Activated CD4-positive, alpha-beta T cell treated with anti-CD3 and anti-CD28 coated beads for 36 hours (primary cell): ENCODE results near the gene DCC. TPM values are rescaled to one million over a fixed set of nuclear protein-coding genes. Genes with fewer than 3 reads are reported as not detected.

Experiments
- ATAC-seq: fragments of 200-7000 bp; cut with Tn5 transposase; one replicate; pipeline ENCODE4 v1.10.0; 2021; ENCODE audit warnings: mild to moderate bottlenecking, moderate library complexity
- CTCF ChIA-PET: fragments of 350-600 bp; sonication (Branson Sonifier 250); formaldehyde crosslinking; loops from one replicate; lab custom pipeline; 2021; ENCODE audit warnings: antibody characterized with exemption; lab: Charles Lee
- POLR2A ChIA-PET: fragments of 350-600 bp; sonication (Branson Sonifier 250); formaldehyde crosslinking; loops from one replicate; lab custom pipeline; 2021; ENCODE audit warnings: antibody characterized with exemption, inconsistent platforms; lab: Charles Lee
- DNase-seq: peaks from one replicate; pipeline ENCODE4 v3.0.0-alpha.2; 2020
- H3K27ac Mint-ChIP-seq: one replicate; pipeline ENCODE4 v1.8.0; 2021; ENCODE audit warnings: mixed read lengths
- H3K27me3 Mint-ChIP-seq: one replicate; pipeline ENCODE4 v1.8.0; 2021; ENCODE audit warnings: mixed read lengths
- H3K36me3 Mint-ChIP-seq: one replicate; pipeline ENCODE4 v1.8.0; 2021; ENCODE audit warnings: low read depth, mixed read lengths
- H3K4me1 Mint-ChIP-seq: one replicate; pipeline ENCODE4 v1.8.0; 2021; ENCODE audit warnings: mixed read lengths
- H3K4me3 Mint-ChIP-seq: one replicate; pipeline ENCODE4 v1.8.0; 2021; ENCODE audit warnings: mild to moderate bottlenecking, moderate library complexity, mixed read lengths
- H3K9me3 Mint-ChIP-seq: one replicate; pipeline ENCODE4 v1.8.0; 2021; ENCODE audit warnings: low read depth, mixed read lengths
- intact Hi-C, 2 experiments: fragments of 100-400 bp; cut with DNase I in 1 of 2; cut with micrococcal nuclease in 1 of 2; formaldehyde crosslinking; loops; one replicate each; pipeline versions ENCODE4 v1.14.2 to v1.15.1; 2022 to 2024; cut with DNase I, micrococcal nuclease
- total RNA-seq, 2 experiments: library from RNA; stranded (reverse); gene quantifications; one replicate each; pipeline ENCODE4 v1.2.3, GENCODE V29; 2021

Gene DCC
- total RNA-seq, 2 experiments from 2014 or later = not detected

DNA sequence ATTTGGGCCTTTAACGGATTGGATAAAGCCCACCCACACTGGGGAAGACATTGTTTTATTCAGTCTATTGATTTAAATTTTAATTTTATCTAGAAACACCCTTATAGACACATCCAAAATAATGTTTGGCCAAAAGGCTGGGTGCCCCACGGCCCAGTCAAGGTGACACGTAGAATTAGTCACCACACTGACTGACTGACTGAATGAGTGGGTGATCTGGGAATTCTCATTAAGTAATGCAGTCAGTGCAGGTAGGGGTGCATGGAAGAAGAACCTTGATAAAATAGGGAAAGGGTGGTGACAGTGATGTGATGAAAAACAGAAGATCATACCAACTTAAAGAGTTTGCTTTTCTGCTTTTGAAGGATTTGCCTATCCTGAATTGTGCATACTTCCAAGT lies 554.8 kb downstream of the DCC start:
- ChIA-PET POLR2A (no interaction called here), CTCF (no interaction called here)
- Mint-ChIP-seq H3K27ac (no peak overlapping the region), H3K4me3 (no peak overlapping the region), H3K36me3 (no peaks in the 10 kb centered on the region), H3K4me1 (no peaks in the 10 kb centered on the region), H3K27me3 (no peaks in the 10 kb centered on the region), H3K9me3 (no peaks in the 10 kb centered on the region)
- DNase-seq (no peak), ATAC-seq (no peak)
- intact Hi-C loops = no loop called here

DNA sequence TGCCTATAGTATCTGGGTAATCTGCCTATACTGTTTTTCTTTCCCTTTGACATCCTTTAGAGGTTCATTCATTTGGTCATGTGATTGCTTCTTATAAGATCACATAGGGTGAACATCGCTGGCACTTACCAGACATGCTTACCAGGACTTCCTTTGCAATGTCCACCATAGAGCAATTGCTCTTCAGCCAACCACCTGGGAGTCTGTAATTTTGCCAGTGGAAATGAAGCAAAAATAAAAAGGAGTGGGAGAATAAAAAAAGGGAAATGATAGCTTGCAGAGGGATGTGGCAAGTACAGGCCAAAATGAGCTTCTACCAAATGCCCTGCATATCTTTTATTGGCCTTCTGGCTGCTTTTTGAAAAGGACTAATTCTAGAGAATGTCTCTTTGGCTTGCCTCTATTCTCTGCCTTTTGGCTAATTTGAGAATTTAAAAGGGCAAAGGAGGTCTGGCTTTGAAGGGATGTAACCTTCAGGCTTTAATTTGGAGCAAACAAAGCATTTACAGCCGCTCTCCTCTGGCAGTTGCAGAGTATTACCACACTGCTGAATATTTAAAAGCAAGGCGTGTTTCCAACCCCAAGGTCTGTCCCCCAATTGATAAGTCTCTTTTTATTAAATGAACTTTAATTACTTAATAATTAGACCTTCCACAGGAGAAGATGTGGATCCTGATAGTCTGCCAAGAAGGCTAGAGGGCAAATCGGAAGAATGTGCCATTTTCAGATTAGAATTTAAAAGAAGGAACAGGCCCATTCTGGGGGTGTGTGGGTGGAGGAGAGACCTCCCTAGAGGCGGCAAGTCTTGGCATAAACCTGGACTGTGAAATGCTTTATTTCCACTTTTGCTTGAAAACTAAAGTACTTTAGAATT lies 557.9 kb downstream of the DCC start:
- Mint-ChIP-seq H3K4me1 (no peaks in the 10 kb centered on the region), H3K27ac (no peak overlapping the region), H3K9me3 (no peaks in the 10 kb centered on the region), H3K27me3 (no peaks in the 10 kb centered on the region), H3K36me3 (no peaks in the 10 kb centered on the region), H3K4me3 (no peak overlapping the region)
- ATAC-seq (no peak), DNase-seq (no peak)
- intact Hi-C loops = no loop called here
- POLR2A ChIA-PET = no interaction called here
- CTCF ChIA-PET = no interaction called here

DNA sequence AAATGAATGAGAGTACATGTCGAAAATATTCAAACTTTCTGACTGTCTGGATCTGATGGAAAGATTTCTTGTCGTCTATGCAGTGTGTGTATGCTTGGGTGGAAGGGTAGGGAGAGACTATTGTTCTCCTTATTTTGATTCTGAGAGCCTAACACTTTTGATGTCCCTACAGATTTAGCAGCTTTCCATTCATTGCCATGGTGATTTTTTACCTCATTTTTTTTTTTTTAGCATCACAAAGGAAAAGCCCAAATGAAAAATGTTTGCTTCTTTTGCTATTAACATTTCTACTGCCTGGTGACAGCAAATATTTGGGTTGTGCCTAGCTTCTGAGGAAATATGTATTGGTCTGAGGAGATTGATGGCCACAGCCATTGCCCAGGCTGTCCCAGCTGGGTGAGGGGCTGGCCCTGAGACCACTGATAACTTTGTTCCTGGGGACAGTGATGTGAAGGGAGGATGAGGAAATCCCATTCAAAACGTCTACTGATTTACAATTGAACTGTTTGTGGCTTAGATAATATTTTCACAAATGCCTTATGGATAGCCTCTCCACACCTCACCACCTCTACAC lies 558.6 kb downstream of the DCC start:
- Mint-ChIP-seq H3K4me1 (no peaks in the 10 kb centered on the region), H3K27ac (no peak overlapping the region), H3K4me3 (no peak overlapping the region), H3K9me3 (no peaks in the 10 kb centered on the region), H3K36me3 (no peaks in the 10 kb centered on the region), H3K27me3 (no peaks in the 10 kb centered on the region)
- intact Hi-C loops = no loop called here
- no peak for DNase-seq
- POLR2A ChIA-PET = no interaction called here
- ATAC-seq = no peak
- CTCF ChIA-PET = no interaction called here

DNA sequence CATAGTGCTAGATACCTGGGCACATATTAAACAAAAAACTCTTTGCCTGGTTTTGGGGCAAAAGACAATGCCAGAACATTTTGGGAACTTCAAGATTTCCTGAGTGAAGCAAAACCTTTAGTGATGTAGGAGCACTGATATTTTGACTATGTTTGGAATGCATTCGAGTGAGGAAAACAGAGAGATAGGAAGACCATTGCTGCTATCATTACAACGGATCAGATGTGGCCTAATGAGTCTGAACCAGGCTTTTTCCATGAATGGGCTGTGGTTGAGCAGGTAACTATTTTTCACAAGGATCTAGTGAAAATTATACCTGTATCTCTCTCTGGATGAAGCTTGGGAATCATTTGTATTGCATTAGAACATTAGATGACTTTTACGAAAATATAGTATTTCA lies 562.2 kb downstream of the DCC start:
- no peaks in the 10 kb centered on the region for H3K36me3 Mint-ChIP-seq
- ChIA-PET CTCF (no interaction called here), POLR2A (no interaction called here)
- no peak for ATAC-seq
- no peak overlapping the region for H3K27ac Mint-ChIP-seq
- intact Hi-C loops = no loop called here
- no peaks in the 10 kb centered on the region for H3K4me1 Mint-ChIP-seq
- H3K9me3 Mint-ChIP-seq = no peaks in the 10 kb centered on the region
- H3K27me3 Mint-ChIP-seq = no peaks in the 10 kb centered on the region
- H3K4me3 Mint-ChIP-seq = no peak overlapping the region
- no peak for DNase-seq

DNA sequence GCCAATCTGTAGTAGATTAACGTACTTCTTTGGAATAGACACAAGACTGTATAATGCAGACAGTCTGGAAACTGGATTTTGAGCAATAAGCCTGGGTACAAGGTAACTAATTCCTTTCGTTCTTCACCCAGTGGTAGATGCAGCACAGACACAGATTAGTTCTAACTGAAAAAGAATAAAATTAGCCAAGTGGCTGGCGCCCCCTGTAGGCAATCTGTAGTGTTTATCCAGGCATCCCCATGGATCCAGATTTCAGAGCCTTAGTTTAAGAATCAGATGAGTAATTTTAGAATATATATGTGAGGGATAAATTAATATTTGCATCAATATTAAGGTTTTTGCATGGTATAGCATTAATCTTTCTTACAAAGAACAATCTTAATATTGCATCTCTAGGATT lies 563.9 kb downstream of the DCC start:
- no peak for ATAC-seq
- intact Hi-C loops = loop anchor here in 1 of 2 experiments (2.0 kb wide), 1 partner anchor 1235 kb away; no protein-coding TSS in a partner anchor
- peak; percentile 43 for DNase-seq
- no peaks in the 10 kb centered on the region for H3K27me3 Mint-ChIP-seq
- no peaks in the 10 kb centered on the region for H3K9me3 Mint-ChIP-seq
- no peak overlapping the region for H3K4me3 Mint-ChIP-seq
- H3K36me3 Mint-ChIP-seq = no peaks in the 10 kb centered on the region
- ChIA-PET CTCF (interaction anchor here (0.6 kb wide), 1 partner anchor 1236 kb away, joined by 3 read pairs; no protein-coding TSS in a partner anchor), POLR2A (no interaction called here)
- H3K4me1 Mint-ChIP-seq = no peaks in the 10 kb centered on the region
- H3K27ac Mint-ChIP-seq = no peak overlapping the region

DNA sequence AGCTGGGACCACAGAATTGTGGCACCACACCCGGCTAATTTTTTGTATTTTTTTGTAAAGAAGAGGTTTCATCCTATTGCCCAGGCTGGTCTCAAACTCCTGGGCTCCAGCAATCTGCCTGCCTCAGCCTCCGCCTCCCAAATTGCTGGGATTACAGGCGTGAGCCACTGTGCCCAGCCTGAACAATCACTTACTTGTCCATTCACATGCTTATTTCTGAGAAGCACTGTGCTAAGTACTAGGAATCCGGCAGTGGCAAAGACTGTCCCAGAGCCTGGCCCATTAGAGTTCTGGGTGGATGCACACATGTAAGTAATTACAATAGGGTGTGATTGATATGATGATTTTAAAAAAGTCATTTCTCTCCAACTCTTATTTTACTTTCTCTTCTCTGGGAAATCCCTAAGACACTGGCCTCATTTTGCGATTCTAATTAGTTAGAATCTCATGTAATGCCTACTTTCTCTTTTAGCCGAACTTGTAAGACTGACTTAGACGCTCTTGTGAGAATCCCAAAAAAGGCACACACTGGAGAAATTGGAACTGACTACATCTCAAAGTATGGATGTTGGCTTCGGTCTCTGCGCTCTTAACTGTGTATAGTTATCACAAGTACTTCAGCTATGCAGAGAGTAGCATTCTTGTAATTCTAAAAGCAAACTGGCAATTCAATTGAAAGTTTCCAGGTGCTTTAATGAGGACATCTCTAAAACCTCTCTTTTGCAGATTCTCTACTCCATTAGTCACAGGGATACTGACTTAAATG lies 567.7 kb downstream of the DCC start:
- no peak overlapping the region for H3K27ac Mint-ChIP-seq
- H3K36me3 Mint-ChIP-seq = no peaks in the 10 kb centered on the region
- H3K27me3 Mint-ChIP-seq = no peaks in the 10 kb centered on the region
- no peaks in the 10 kb centered on the region for H3K9me3 Mint-ChIP-seq
- POLR2A ChIA-PET = no interaction called here
- CTCF ChIA-PET = interaction anchor here (0.9 kb wide), 1 partner anchor 8 kb away, joined by 3 read pairs; no protein-coding TSS in a partner anchor
- intact Hi-C loops = no loop called here
- no peak overlapping the region for H3K4me3 Mint-ChIP-seq
- DNase-seq (no peak), ATAC-seq (no peak)
- no peaks in the 10 kb centered on the region for H3K4me1 Mint-ChIP-seq

DNA sequence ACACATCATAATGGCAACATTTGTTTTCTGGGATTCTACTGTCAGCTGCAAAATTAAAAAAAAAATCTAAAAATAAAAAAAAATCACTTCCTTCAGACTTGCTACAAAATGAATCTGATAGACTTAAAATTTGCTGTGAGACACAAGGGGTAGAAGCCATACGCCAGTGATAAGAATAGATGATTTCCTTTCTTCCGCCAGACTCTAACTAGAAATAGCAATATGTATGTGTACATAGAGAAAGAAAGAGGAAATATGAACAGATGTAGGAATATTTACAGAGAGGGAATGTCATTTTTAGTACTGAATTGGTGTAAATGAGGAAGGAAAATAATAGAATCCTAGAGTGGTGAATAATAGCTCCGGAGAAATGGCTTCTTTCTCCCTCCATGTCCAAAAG lies 574.2 kb downstream of the DCC start:
- intact Hi-C loops = no loop called here
- Mint-ChIP-seq H3K4me3 (no peak overlapping the region), H3K4me1 (no peaks in the 10 kb centered on the region), H3K27me3 (no peaks in the 10 kb centered on the region), H3K9me3 (peaks cover 2% of the 10 kb centered on the region), H3K27ac (no peak overlapping the region), H3K36me3 (no peaks in the 10 kb centered on the region)
- no peak for DNase-seq
- ATAC-seq = no peak
- ChIA-PET POLR2A (no interaction called here), CTCF (interaction anchor here (0.6 kb wide), 1 partner anchor 443 kb away, joined by 3 read pairs; no protein-coding TSS in a partner anchor)

DNA sequence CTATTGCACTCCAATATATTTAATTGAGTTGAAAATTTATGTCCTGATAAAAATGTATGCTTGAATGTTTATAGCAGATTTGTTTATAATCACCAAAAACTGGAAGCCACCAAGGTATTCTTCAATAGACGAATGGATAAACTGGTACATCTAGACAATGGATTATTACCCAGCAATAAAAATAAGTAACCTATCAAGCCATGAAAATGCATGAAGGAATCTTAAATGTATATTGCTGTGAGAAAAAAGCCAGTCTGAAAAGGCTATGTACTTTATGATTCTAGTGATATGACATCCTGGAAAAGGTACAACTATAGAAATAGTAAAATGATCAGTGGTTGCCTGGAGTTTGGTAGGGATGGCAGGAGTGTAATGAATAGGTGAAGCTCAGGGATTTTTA lies 580.7 kb downstream of the DCC start:
- ATAC-seq = no peak
- Mint-ChIP-seq H3K27me3 (no peaks in the 10 kb centered on the region), H3K27ac (no peak overlapping the region), H3K9me3 (peaks cover 2% of the 10 kb centered on the region), H3K4me3 (no peak overlapping the region), H3K36me3 (no peaks in the 10 kb centered on the region), H3K4me1 (no peaks in the 10 kb centered on the region)
- POLR2A ChIA-PET = no interaction called here
- intact Hi-C loops = no loop called here
- no peak for DNase-seq
- CTCF ChIA-PET = interaction anchor here (0.6 kb wide), 1 partner anchor 46 kb away, joined by 5 read pairs; no protein-coding TSS in a partner anchor

DNA sequence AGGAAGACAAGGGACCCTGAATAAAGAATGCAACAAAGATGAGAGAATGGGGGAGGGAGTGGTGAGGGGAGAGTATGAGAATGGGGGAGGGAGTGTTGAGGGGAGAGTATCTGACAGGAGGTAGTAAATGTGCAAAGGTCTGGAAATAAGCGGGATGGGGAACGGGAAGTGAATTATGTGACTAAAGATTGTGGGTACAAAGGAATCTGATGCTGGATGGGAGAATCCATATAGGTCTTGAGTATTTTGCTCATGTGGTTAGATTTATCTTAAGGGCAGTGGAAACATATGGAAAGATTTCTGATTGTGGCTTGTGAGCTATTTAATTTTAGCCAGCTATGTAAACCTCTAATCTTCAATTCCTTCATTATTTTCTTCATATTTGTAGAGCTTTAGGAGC lies 593.4 kb downstream of the DCC start:
- no peaks in the 10 kb centered on the region for H3K36me3 Mint-ChIP-seq
- H3K27ac Mint-ChIP-seq = no peak overlapping the region
- ChIA-PET POLR2A (no interaction called here), CTCF (interaction anchor here (0.6 kb wide), 1 partner anchor 800 kb away, joined by 3 read pairs; no protein-coding TSS in a partner anchor)
- no peak for ATAC-seq
- H3K4me3 Mint-ChIP-seq = no peak overlapping the region
- no peaks in the 10 kb centered on the region for H3K9me3 Mint-ChIP-seq
- intact Hi-C loops = no loop called here
- H3K27me3 Mint-ChIP-seq = no peaks in the 10 kb centered on the region
- no peaks in the 10 kb centered on the region for H3K4me1 Mint-ChIP-seq
- no peak for DNase-seq

DNA sequence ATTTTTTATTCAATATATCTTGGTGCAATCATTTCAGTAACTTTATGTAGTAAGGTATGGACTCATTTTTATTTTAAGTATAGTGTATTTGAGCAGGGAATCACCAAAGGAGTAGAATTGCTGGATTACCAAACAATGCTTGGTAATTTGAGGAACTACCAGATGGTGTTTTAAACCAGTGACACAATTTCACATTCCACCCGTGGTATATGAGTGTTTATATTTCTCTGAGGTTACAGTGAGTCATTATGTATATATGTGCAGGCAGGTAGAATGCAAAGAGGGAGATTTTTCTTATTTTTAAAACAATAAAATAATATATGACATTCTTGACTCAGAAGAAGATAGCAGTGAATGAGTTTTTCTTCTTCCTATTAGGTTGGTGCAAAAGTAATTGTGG lies 596.9 kb downstream of the DCC start:
- no peaks in the 10 kb centered on the region for H3K27me3 Mint-ChIP-seq
- CTCF ChIA-PET = no interaction called here
- no peak overlapping the region for H3K4me3 Mint-ChIP-seq
- no peak overlapping the region for H3K27ac Mint-ChIP-seq
- no peaks in the 10 kb centered on the region for H3K4me1 Mint-ChIP-seq
- POLR2A ChIA-PET = no interaction called here
- H3K9me3 Mint-ChIP-seq = no peaks in the 10 kb centered on the region
- DNase-seq (no peak), ATAC-seq (no peak)
- H3K36me3 Mint-ChIP-seq = no peaks in the 10 kb centered on the region
- intact Hi-C loops = no loop called here

DNA sequence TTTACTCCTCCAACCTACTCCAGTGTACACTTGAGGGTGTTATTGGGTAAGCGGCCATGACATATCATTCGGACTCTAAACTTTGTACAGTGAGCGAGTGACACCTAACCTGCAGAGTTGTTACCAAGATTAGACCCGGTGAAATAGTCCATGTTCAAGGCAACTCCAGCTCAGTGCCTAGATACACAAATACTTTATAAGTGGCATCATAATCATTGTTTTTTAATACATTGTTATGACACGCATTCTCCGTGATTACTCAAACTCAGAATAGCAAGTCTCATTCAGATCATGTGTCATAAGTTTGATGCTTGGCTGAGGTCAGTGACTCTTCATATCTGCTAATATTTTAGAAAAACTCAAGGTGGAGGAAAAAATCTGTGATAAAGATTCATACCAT lies 597.8 kb downstream of the DCC start:
- intact Hi-C loops = no loop called here
- Mint-ChIP-seq H3K4me3 (no peak overlapping the region), H3K9me3 (no peaks in the 10 kb centered on the region), H3K27ac (no peak overlapping the region), H3K4me1 (no peaks in the 10 kb centered on the region), H3K36me3 (no peaks in the 10 kb centered on the region), H3K27me3 (no peaks in the 10 kb centered on the region)
- CTCF ChIA-PET = no interaction called here
- DNase-seq (no peak), ATAC-seq (no peak)
- POLR2A ChIA-PET = no interaction called here
